ENCODE measurements around the gene PCCB. TPM values are rescaled to one million over a fixed set of nuclear protein-coding genes. Genes with fewer than 3 reads are reported as not detected.

Gene PCCB
- total RNA-seq, 1 donor from 2014 or later: 31.2 TPM

DNA sequence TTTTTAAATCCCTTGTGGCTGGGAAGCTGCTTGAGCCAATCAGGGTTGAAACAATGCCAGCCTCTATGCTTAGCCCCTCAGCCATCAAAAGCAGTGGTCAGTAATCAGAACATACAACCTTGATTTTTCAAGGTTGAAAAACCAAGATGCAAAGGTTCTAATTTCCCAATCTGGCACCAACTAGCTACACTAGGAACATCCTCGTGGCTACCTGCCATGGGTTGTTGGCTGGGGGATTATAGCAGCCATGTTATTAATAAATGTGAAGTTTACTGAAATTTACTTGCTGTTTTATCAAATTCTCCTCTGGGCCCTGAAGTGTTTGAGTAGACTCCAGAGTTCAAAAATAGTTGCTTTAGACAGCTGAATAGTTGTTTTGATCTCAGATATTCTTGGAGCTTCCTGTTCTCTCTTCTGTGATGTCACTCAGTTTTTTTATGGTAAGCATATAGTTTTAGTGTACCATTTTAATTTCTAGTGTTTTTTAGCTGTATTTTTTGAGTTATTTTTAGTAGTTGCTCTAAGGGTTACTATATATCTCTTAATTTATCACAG, 31.9 kb downstream of the PCCB start:
- Mint-ChIP-seq H3K4me1 (peaks cover 13% of the 10 kb centered on the region), H3K9me3 (peaks cover 43% of the 10 kb centered on the region), H3K36me3 (peaks cover 76% of the 10 kb centered on the region), H3K27ac (no peak overlapping the region), H3K27me3 (ENCODE audit: low read depth) (no peaks in the 10 kb centered on the region), H3K4me3 (no peak overlapping the region)
- no peak for DNase-seq (ENCODE audit: low spot score in 2 of 2, unreplicated experiment in 2 of 2)
- TF ChIP-seq, protein P1, sequence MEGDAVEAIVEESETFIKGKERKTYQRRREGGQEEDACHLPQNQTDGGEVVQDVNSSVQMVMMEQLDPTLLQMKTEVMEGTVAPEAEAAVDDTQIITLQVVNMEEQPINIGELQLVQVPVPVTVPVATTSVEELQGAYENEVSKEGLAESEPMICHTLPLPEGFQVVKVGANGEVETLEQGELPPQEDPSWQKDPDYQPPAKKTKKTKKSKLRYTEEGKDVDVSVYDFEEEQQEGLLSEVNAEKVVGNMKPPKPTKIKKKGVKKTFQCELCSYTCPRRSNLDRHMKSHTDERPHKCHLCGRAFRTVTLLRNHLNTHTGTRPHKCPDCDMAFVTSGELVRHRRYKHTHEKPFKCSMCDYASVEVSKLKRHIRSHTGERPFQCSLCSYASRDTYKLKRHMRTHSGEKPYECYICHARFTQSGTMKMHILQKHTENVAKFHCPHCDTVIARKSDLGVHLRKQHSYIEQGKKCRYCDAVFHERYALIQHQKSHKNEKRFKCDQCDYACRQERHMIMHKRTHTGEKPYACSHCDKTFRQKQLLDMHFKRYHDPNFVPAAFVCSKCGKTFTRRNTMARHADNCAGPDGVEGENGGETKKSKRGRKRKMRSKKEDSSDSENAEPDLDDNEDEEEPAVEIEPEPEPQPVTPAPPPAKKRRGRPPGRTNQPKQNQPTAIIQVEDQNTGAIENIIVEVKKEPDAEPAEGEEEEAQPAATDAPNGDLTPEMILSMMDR (IDR thresholded peaks at IDR 0.05; ENCODE audit: unreplicated experiment): no peak

DNA sequence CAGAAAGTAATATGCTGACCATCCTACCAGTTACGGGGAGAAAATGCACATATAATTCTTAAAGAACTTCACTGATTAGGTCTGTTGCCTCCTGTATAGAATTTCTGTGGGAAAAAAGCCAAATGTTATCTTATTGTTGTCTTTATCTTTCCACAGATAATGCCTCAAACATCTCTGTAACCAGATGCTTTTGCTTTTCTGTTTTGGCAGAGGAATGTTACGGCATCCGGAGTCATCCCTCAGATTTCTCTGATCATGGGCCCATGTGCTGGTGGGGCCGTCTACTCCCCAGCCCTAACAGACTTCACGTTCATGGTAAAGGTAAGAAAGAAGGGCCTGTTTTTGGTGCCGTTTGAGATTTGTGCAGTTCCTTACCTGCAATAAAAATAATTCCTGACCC, 33.5 kb downstream of the PCCB start:
- peak overlapping the region; percentile 14 for H3K27ac Mint-ChIP-seq
- H3K9me3 Mint-ChIP-seq: peaks cover 35% of the 10 kb centered on the region
- no peak for DNase-seq (ENCODE audit: low spot score in 2 of 2, unreplicated experiment in 2 of 2)
- TF ChIP-seq, protein P1 (IDR thresholded peaks at IDR 0.05; ENCODE audit: unreplicated experiment): no peak
- H3K27me3 Mint-ChIP-seq (ENCODE audit: low read depth): no peaks in the 10 kb centered on the region
- no peak overlapping the region for H3K4me3 Mint-ChIP-seq
- peaks cover 71% of the 10 kb centered on the region for H3K36me3 Mint-ChIP-seq
- H3K4me1 Mint-ChIP-seq: peaks cover 13% of the 10 kb centered on the region

DNA sequence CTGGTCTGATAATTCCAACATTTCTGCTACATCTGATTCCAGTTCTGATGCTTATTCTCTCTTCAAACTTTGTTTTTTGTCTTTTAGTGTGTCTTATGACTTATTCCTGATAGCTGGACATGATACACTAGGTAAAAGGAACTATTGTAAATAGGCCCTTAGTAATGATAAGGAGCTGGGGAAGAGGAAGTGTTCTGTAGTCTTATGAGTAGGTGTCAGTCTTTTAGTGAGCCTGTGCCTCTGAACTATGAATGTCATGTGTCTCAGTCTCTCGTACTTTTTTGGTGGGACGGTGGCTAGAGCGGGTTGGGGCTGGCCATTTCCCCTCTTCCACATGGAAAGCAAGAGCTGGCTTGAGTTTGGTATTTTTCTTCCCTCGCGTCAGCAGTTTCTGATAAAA, 41.2 kb downstream of the PCCB start:
- Mint-ChIP-seq H3K4me3 (no peak overlapping the region), H3K27ac (no peak overlapping the region), H3K4me1 (no peaks in the 10 kb centered on the region), H3K36me3 (peaks cover 55% of the 10 kb centered on the region), H3K9me3 (peaks cover 23% of the 10 kb centered on the region), H3K27me3 (ENCODE audit: low read depth) (no peaks in the 10 kb centered on the region)
- DNase-seq (ENCODE audit: low spot score in 2 of 2, unreplicated experiment in 2 of 2): no peak
- TF ChIP-seq, protein P1 (IDR thresholded peaks at IDR 0.05; ENCODE audit: unreplicated experiment): no peak

DNA sequence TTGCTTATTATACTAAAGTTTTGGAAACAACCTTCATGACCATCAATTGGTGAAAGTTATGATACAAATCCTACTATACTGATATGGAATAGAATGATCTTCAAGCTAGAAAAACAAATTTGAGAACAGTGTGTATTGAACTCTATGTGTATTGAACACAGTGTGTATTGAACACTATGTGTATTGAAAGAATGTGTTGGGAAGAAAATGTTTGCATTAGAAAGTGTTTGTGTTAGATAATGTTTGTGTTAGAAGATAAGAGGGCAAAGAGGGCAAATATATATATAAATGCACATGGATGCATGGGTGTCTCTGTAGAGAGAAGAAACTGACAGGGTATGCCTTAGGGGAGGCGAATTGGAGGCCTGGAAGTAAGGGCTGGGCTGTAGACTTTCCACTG, 42.4 kb downstream of the PCCB start:
- DNase-seq (ENCODE audit: low spot score in 2 of 2, unreplicated experiment in 2 of 2): no peak
- Mint-ChIP-seq H3K4me3 (no peak overlapping the region), H3K27me3 (ENCODE audit: low read depth) (no peaks in the 10 kb centered on the region), H3K27ac (no peak overlapping the region), H3K4me1 (no peaks in the 10 kb centered on the region), H3K36me3 (peaks cover 56% of the 10 kb centered on the region), H3K9me3 (peaks cover 23% of the 10 kb centered on the region)
- TF ChIP-seq, protein P1 (IDR thresholded peaks at IDR 0.05; ENCODE audit: unreplicated experiment): no peak

DNA sequence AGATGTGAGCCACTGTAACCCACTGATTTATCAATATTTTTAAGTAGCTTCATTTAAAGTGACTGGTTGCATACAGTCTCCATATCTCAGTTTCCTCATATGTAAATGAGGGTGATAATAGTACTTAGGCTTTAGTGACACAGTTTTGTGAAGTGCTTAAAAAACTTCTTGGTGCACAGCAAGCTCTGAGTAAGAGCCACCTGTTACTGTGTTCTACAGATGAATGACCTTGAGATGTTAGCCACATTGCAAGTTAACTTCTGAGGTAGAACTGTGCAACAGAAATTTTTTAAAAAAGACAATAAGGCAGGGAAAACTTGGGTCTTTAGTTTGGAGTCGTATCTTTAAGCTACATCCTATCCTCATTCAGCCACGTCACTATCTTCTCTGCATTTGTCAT, 43.1 kb downstream of the PCCB start:
- Mint-ChIP-seq H3K27me3 (ENCODE audit: low read depth) (no peaks in the 10 kb centered on the region), H3K27ac (no peak overlapping the region), H3K36me3 (peaks cover 60% of the 10 kb centered on the region), H3K9me3 (peaks cover 23% of the 10 kb centered on the region), H3K4me3 (no peak overlapping the region), H3K4me1 (no peaks in the 10 kb centered on the region)
- TF ChIP-seq, protein P1 (IDR thresholded peaks at IDR 0.05; ENCODE audit: unreplicated experiment): no peak
- no peak for DNase-seq (ENCODE audit: low spot score in 2 of 2, unreplicated experiment in 2 of 2)

DNA sequence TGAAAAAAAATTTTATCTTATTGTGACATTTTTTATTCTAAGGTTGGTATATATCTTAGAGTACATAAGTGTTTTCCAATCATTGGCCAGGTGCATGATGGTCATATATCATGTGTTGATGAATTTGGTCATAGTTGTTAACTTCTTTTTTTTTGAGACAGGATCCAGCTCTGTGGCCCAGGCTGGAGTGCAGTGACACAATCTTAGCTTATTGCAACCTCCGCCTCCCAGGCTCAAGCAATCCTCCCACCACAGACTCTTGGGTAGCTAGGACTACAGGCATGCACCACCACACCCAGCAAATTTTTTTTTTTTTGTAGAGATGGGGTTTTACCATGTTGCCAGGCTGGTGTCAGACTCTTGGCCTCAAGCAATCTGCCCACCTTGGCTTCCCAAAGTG, 44.0 kb downstream of the PCCB start:
- Mint-ChIP-seq H3K27me3 (ENCODE audit: low read depth) (no peaks in the 10 kb centered on the region), H3K27ac (no peak overlapping the region), H3K9me3 (peaks cover 23% of the 10 kb centered on the region), H3K36me3 (peaks cover 59% of the 10 kb centered on the region), H3K4me3 (no peak overlapping the region), H3K4me1 (no peaks in the 10 kb centered on the region)
- DNase-seq (ENCODE audit: low spot score in 2 of 2, unreplicated experiment in 2 of 2): no peak
- TF ChIP-seq, protein P1 (IDR thresholded peaks at IDR 0.05; ENCODE audit: unreplicated experiment): no peak

All from mesothelial cell of epicardium (in vitro differentiated cells).